Erythroblast (primary cell): ENCODE results near the gene ZNF593OS.

Source experiments
- GATA1 ChIP-seq: IDR thresholded peaks from 2 replicates; pipeline ENCODE4 v1.6.1; 2011; ENCODE audit warnings: low read depth, mild to moderate bottlenecking, control low read depth, low read length, moderate library complexity
- POLR2A ChIP-seq: IDR thresholded peaks from 2 replicates; pipeline ENCODE4 v1.6.1; 2011; ENCODE audit warnings: mild to moderate bottlenecking, low read length

- TF ChIP-seq GATA1 = no peak
- no peak for TF ChIP-seq POLR2A
Measured at GRCh38 chr1:26154750-26155149, 16.9 kb downstream of the ZNF593OS start.
